PFSK-1 (cell line): Measurements from ENCODE around the gene RRP1.

ENCODE experiments used
- FOXP2 ChIP-seq: optimal IDR thresholded peaks from 2 replicates; pipeline ENCODE3; 2011; ENCODE audit warnings: borderline replicate concordance, control low read depth, inconsistent platforms; ENCODE audit not compliant: insufficient read depth; ENCODE audit errors: extremely low read length, extremely low read depth
- POLR2AphosphoS5 ChIP-seq: IDR thresholded peaks from 2 replicates; pipeline ENCODE4 v1.6.1; 2012; ENCODE audit warnings: low read depth, mild to moderate bottlenecking, control low read depth, low read length, moderate library complexity
- REST ChIP-seq, 2 experiments: IDR thresholded peaks; 2 replicates each; pipeline versions ENCODE4 v1.6.1 to v1.8.0; 2011 to 2012; ENCODE audit warnings: low read depth in 2 of 2, low read length in 2 of 2, control low read depth in 1 of 2, inconsistent platforms in 1 of 2, mild to moderate bottlenecking in 1 of 2, moderate library complexity in 1 of 2; ENCODE audit not compliant: insufficient read depth in 1 of 2
- SIN3A ChIP-seq: IDR thresholded peaks from 2 replicates; pipeline ENCODE4 v1.6.1; 2012; ENCODE audit warnings: mild to moderate bottlenecking, low read length, moderate library complexity, borderline replicate concordance; ENCODE audit not compliant: insufficient read depth
- TAF1 ChIP-seq: IDR thresholded peaks from 2 replicates; pipeline ENCODE4 v1.6.1; 2012; ENCODE audit warnings: low read length, control low read depth, borderline replicate concordance; ENCODE audit not compliant: insufficient read depth

DNA sequence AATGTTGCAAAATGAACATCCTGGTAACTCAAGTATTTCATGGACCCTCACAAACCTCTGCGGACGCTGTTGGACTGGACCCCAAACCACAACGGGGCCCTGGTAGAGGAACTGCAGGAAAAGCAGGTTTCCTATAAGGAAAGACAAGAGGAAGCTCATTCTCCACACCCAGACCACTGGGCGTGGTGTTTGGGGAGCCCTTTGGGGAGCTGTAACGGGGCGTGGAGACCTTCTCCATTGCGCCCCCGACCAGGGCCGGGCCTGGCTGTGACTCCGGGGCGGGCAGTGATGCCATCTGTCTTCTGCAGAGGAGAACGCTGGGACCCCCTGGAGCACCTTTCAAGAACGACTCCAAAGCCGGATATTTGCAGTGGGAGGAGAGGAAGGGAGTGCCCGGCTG, 45.7 kb downstream of the RRP1 start:
- TF ChIP-seq POLR2AphosphoS5 = no peak
- TF ChIP-seq REST (IDR thresholded peaks at IDR 0.05; ENCODE audit: insufficient read depth in 1 of 2, low read depth in 2 of 2, low read length in 2 of 2) = no peak
- no peak for TF ChIP-seq SIN3A
- no peak for TF ChIP-seq TAF1
- TF ChIP-seq FOXP2 = no peak
